ENCODE data around the gene TAF8. TPM values are rescaled to one million over a fixed set of nuclear protein-coding genes. Genes with fewer than 3 reads are reported as not detected.
"Not testable (repeated sequence)": the region's sequence is repeated elsewhere in the genome, so short reads cannot be mapped to it uniquely, and the experiment has no call there.

The TAF8 gene, protein sequence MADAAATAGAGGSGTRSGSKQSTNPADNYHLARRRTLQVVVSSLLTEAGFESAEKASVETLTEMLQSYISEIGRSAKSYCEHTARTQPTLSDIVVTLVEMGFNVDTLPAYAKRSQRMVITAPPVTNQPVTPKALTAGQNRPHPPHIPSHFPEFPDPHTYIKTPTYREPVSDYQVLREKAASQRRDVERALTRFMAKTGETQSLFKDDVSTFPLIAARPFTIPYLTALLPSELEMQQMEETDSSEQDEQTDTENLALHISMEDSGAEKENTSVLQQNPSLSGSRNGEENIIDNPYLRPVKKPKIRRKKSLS
- total RNA-seq (10 to 100 TPM in 4 of 5 donors, 1 to 10 TPM in 1; 3.8 to 24.6 (median 21.4) TPM), polyA plus RNA-seq (10 to 100 TPM; 10.7 to 13.4 (median 11.6) TPM)
- long read RNA-seq, donor 1: 0 reads
- long read RNA-seq, donor 2, full-length matches to known transcripts: 2 of 2 reads
- long read RNA-seq, donor 2, partial matches to known transcripts: 0 of 2 reads
- long read RNA-seq, donor 2, other reads (novel, unspliced or antisense): 0 of 2 reads
- long read RNA-seq, donor 3: 0 reads
- long read RNA-seq, donor 4: 0 reads
- long read RNA-seq, donor 5, full-length matches to known transcripts: 2 of 2 reads
- long read RNA-seq, donor 5, partial matches to known transcripts: 0 of 2 reads
- long read RNA-seq, donor 5, other reads (novel, unspliced or antisense): 0 of 2 reads
- long read RNA-seq, donor 6, partial matches to known transcripts: 43 of 55 reads
- long read RNA-seq, donor 6, other reads (novel, unspliced or antisense): 8 of 55 reads
- long read RNA-seq, donor 7, partial matches to known transcripts: 0 of 2 reads
- long read RNA-seq, donor 7, other reads (novel, unspliced or antisense): 0 of 2 reads
- long read RNA-seq, donor 8, full-length matches to known transcripts: 2 of 11 reads
- long read RNA-seq, donor 8, partial matches to known transcripts: 9 of 11 reads
- long read RNA-seq, donor 8, other reads (novel, unspliced or antisense): 0 of 11 reads
- long read RNA-seq, donor 9, partial matches to known transcripts: 0 of 2 reads
- long read RNA-seq, donor 9, other reads (novel, unspliced or antisense): 0 of 2 reads
- long read RNA-seq, donor 10: 0 reads

DNA sequence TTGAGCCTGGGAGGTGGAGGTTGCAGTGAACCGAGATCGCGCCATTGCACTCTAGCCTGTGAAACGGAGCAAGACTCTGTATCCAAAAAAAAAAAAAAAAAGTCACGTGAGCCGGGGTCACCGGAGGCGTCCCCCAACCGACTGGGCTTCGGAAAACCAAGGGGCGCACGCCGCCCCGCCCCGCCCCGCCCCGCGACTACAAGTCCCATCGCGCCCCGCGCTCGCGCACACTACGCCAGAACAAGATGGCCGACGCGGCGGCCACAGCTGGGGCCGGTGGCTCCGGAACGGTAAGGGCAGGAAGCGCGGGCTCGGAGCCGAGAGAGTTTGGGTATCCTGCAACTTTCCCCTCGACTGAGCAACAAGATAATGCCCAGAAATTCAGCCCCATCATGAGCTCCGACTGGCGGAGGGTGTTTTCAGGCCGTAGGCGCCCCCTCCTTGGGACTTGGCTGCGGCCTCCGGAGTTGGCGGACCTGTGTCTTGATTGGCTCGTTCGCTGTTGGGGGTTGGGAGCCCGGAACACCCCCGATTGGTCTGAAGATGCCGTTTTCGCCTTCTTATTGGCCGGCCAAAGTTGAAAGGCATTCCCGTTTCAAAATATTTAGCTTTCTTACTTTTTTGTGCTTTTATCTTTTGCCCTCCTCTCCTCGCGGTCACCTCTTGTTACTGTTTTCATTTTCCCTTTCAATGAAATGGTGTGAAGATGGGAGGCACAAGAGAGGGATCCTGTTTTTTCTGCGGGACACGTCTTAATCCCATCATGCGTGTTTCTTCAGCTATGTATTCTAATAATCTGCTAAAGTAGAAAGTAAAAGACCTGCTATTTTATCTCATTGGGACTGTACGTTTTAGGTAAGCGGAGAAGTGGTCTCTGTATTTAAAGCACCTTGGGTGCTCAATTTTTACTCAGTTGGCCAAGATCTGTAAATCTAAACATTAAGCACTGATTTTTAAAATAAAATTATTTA, at the start of gene TAF8:
Gene TAF8, plus strand, starts transcription at position 228 of the 971 bp plus-strand sequence. Its CDS starts 18 bp downstream, at position 246.
- Histone ChIP-seq H3K27ac (peak within 1 kb of the TSS; percentile 92 to 95 (median 93)), H3K36me3 (peaks cover 15 to 40% (median 38%) of the 10 kb centered on the region in 4 donors), H3K4me3 (peak within 1 kb of the TSS; percentile 71 to 86 (median 84)), H3K27me3 (no peaks in the 10 kb centered on the region), H3K9me3 (no peaks in the 10 kb centered on the region), H3K4me1 (peaks cover 45 to 78% (median 70%) of the 10 kb centered on the region in 4 donors)
- 0 to 2% (median 1%) methylated on average over 49 to 59 of the region's 59 CpGs for WGBS, 5 donors
- intact Hi-C loops (cut with DNase I; ENCODE audit: low total_unique reads): no loop called here
- DNase-seq: peak; percentile 90 to 97
- TF ChIP-seq POLR2AphosphoS5 (IDR thresholded peaks at IDR 0.05): peak; percentile 42 to 93 (median 86)
- TF ChIP-seq, protein P1, sequence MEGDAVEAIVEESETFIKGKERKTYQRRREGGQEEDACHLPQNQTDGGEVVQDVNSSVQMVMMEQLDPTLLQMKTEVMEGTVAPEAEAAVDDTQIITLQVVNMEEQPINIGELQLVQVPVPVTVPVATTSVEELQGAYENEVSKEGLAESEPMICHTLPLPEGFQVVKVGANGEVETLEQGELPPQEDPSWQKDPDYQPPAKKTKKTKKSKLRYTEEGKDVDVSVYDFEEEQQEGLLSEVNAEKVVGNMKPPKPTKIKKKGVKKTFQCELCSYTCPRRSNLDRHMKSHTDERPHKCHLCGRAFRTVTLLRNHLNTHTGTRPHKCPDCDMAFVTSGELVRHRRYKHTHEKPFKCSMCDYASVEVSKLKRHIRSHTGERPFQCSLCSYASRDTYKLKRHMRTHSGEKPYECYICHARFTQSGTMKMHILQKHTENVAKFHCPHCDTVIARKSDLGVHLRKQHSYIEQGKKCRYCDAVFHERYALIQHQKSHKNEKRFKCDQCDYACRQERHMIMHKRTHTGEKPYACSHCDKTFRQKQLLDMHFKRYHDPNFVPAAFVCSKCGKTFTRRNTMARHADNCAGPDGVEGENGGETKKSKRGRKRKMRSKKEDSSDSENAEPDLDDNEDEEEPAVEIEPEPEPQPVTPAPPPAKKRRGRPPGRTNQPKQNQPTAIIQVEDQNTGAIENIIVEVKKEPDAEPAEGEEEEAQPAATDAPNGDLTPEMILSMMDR (IDR thresholded peaks at IDR 0.05): peak in 1 of 7 experiments; percentile 25
- TF ChIP-seq POLR2A (IDR thresholded peaks at IDR 0.05): peak in 2 of 4 donors; percentile 50 to 80
- TF ChIP-seq EP300 (IDR thresholded peaks at IDR 0.05): no peak

- H3K9me3 ChIP-seq: no peaks in the 10 kb centered on the region
- H3K4me3 ChIP-seq: no peak overlapping the region
- H3K27me3 ChIP-seq: no peaks in the 10 kb centered on the region
- TF ChIP-seq POLR2AphosphoS5 (IDR thresholded peaks at IDR 0.05): no peak
- no peak for TF ChIP-seq EP300 (IDR thresholded peaks at IDR 0.05)
- TF ChIP-seq, protein P1 (IDR thresholded peaks at IDR 0.05): no peak
- no peak for TF ChIP-seq POLR2A (IDR thresholded peaks at IDR 0.05)
- H3K36me3 ChIP-seq: peaks cover 0 to 38% (median 34%) of the 10 kb centered on the region in 4 donors
- DNase-seq: no peak
- H3K27ac ChIP-seq: no peak overlapping the region
- intact Hi-C loops (cut with DNase I; ENCODE audit: low total_unique reads): no loop called here
- peaks cover 0 to 4% (median 0%) of the 10 kb centered on the region in 4 donors for H3K4me1 ChIP-seq
- WGBS, 5 donors: 94 to 98% (median 97%) methylated on average over 6 of the region's 6 CpGs
Measured at GRCh38 chr6:42001506-42001905, 48.8 kb upstream of the TAF8 start.

GRCh38 chr6:42003658-42004057, 46.7 kb upstream of the TAF8 start:
- intact Hi-C loops (cut with DNase I; ENCODE audit: low total_unique reads); H3K27me3 ChIP-seq; H3K27ac ChIP-seq; H3K9me3 ChIP-seq; DNase-seq; H3K4me3 ChIP-seq: not testable (repeated sequence)
- WGBS, 5 donors: 87 to 100% (median 92%) methylated on average over 1 of the region's 1 CpG
- Histone ChIP-seq H3K36me3 (peaks cover 0 to 32% (median 24%) of the 10 kb centered on the region in 4 donors), H3K4me1 (peaks cover 0 to 18% (median 6%) of the 10 kb centered on the region in 4 donors)

All from stomach (tissue), 19 donors.